LNCaP clone FGC (cell line): ENCODE data around the gene MMP21.

Source experiments
- DNase-seq: peaks from one replicate; pipeline ENCODE4 v3.0.0-alpha.2; 2011; ENCODE audit warnings: low read depth
- H3K4me3 ChIP-seq: 2 replicates; pipeline ENCODE4 v1.5.1; 2011; ENCODE audit warnings: mild to moderate bottlenecking, low read depth, low read length, control low read depth
- TF ChIP-seq, protein P1 (sequence below): IDR thresholded peaks from 2 replicates; pipeline ENCODE4 v1.5.1; 2012; ENCODE audit warnings: mild to moderate bottlenecking; ENCODE audit not compliant: control insufficient read depth, insufficient read depth; ENCODE audit errors: extremely low read depth

The MMP21 gene

DNA sequence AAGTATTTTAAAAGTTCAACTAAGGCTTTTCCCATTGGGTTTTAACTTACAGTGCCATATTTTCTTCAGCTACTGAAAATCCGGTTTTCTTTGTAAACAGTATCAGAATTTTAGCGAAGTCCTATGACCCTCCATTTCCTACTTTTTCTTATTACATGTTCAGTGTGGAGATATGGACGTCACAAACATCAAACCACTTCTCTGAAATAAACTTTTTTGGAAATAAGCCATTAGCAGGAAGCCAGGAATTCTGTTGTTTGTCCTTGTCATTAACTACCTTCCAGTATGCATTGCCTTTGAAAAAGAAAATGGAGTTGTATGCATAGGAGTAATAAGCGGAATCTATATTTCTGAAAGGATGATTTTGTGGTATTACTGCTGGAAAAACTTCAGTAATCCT lies 9.1 kb downstream of the MMP21 start:
- DNase-seq = peak; percentile 21
- TF ChIP-seq, protein P1, sequence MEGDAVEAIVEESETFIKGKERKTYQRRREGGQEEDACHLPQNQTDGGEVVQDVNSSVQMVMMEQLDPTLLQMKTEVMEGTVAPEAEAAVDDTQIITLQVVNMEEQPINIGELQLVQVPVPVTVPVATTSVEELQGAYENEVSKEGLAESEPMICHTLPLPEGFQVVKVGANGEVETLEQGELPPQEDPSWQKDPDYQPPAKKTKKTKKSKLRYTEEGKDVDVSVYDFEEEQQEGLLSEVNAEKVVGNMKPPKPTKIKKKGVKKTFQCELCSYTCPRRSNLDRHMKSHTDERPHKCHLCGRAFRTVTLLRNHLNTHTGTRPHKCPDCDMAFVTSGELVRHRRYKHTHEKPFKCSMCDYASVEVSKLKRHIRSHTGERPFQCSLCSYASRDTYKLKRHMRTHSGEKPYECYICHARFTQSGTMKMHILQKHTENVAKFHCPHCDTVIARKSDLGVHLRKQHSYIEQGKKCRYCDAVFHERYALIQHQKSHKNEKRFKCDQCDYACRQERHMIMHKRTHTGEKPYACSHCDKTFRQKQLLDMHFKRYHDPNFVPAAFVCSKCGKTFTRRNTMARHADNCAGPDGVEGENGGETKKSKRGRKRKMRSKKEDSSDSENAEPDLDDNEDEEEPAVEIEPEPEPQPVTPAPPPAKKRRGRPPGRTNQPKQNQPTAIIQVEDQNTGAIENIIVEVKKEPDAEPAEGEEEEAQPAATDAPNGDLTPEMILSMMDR = no peak
- H3K4me3 ChIP-seq = no peak overlapping the region

DNA sequence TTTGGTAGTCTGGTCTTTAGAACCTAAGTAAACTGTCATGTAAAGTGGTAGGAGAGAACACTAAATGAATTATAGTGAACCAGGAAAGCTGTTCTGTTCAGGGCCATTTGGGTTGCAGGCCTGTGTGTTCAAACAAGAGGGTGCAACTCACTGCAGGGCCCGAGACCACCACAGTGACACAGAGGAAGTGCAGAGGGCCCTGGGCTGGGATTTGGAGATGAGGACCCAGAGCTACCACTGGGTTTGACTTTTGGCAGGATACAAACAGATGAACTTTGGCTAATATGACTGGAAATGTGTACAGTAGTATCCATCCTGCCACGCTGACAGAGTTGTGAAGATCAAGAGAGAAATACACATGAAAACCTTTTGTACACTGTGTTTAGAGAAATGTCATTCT lies 9.8 kb downstream of the MMP21 start:
- no peak overlapping the region for H3K4me3 ChIP-seq
- no peak for DNase-seq
- TF ChIP-seq, protein P1 = no peak

DNA sequence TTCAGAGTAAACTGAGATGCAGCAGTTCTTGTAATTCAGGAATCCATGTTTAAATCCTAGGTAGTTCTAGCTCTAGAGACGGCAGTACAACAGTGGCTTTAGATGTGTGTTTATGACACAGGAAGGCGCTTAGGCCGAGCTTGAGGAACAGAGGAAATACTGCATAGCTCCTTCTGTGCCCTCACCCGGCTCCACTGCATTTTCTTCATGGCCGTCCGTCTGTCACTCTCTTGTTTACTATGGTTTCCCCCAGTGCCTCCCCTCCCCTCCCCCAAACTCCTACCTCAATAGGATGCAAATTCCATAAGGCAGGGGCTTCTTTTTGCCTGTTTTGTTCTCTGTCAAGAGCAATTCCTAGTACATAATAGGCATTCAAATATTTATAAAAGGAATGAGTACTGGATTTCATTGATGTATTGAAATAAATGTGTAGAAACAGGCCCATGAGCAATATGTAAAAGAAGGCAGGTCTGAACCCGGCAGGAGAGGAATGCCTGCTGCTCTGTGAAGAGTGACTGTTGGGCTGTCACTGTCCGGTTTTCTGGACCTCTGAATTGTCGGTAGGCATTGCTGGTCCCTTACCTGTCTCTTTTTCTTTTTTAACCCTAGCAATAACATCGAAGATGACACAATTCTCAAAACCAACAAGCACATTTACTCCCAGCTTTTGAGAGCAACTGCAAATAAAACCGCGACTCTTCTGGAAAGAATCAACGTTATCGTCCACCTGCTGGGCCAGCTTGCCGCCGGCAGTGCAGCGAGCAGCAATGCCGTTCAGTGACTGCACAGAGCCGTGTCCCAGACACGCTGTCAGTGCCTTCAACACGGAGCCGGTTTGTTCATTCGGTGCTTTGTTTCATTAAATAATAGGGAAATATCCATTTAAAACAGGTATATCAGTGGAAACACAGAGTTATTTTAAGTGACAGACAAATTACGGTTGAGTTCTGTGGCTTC lies 12.7 kb downstream of the MMP21 start:
- TF ChIP-seq, protein P1 = no peak
- no peak for DNase-seq
- no peak overlapping the region for H3K4me3 ChIP-seq

DNA sequence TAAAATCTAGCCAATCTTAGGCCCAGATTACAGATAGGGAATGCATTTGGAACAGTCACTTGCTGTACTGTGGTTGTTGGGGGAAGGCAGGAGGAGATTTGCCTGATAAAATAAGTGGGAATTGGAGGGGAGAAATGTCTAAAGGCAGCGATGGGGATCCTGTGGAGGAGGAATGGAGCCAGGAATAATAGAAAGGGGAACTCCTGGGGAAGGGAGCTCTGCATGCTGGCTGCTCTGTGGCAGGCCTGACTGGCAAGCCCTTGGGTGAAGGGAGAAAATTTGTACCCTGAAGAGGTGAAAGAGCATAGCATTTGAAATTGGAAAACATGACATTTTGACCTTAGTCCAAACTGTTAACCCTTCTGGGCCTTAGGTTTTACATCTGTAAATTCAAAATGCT lies 13.7 kb downstream of the MMP21 start:
- DNase-seq = no peak
- TF ChIP-seq, protein P1 = no peak
- no peak overlapping the region for H3K4me3 ChIP-seq

DNA sequence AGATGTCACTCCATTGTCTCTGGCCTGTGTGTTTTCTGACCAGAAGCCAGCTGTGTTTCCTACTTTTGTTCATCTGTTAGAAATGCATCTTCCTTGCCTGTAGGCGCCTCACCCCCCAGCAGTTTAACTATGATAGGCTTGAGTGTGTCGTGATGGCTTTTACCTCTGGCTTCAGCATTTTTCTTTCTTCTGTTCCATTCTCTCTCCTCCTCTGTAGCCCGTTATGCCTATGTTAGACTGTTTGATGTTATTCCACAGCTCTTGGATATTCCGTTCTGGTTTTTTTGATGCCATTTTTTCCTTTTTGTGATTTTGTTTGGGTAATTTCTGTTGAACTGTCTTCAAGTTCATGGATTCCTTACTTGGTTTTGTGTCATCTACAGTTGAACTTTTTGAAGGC lies 17.9 kb downstream of the MMP21 start:
- no peak overlapping the region for H3K4me3 ChIP-seq
- no peak for DNase-seq
- TF ChIP-seq, protein P1 = no peak

DNA sequence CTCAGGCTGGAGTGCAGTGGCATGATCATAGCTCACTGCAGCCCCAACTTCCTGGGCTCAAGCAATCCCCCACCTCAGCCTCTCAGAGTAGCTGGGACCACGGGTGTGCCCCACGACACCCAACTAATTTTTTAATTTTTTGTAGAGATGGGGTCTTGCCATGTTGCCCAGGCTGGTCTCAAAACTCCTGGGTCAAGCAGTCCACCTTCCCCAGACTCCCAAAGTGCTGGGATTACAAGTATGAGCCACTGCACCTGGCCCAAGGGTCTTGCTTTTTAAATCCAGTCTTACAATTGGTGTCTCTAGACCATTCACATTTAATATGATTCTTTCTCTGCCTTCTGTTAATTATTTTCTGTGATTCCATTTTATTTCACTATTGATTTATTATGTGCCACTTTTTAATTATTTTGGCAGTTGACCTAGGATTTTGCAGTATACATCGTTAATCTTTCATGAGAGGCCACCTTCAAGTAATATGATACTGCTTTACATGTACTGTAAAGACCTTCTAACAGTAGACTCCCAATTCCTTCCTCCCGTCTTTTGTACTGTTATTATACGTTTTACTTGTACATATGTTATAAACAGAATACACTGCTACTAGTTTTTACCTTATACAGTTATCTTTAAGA lies 18.7 kb downstream of the MMP21 start:
- peak overlapping the region; percentile 31 for H3K4me3 ChIP-seq
- DNase-seq = peak; percentile 31
- TF ChIP-seq, protein P1 = no peak

DNA sequence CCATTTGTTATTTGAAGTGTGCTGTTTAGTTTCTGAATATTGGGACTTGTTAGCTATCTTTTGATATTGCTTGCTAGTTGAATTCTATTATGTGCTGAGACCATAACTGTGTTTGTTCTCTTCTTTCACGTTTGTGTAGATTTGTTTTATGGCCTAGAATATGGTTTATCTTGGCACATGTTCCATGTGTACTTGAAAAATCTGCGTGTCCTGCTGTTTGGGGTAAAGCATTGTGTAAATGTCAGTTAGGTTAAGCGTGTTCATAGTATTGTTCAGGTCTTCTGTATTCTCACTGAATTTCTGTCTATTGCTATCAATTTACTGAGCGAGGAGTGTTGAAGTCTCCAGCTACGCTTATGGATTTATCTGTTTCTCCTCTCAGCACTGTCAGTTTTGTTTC lies 19.4 kb downstream of the MMP21 start:
- H3K4me3 ChIP-seq = peak overlapping the region; percentile 31
- DNase-seq = peak; percentile 93
- TF ChIP-seq, protein P1 = no peak
